SKM-1 treated with dmso at 0.1 percent for 144 hours (cell line): ENCODE data around the gene PARP2.
"Not testable (repeated sequence)": the region's sequence is repeated elsewhere in the genome, so short reads cannot be mapped to it uniquely, and the experiment has no call there.

Experiments used
- DNase-seq: peaks from one replicate; lab custom pipeline; 2025; ENCODE audit not compliant: unreplicated experiment; lab: John Stamatoyannopoulos, UW

The PARP2 gene, protein sequence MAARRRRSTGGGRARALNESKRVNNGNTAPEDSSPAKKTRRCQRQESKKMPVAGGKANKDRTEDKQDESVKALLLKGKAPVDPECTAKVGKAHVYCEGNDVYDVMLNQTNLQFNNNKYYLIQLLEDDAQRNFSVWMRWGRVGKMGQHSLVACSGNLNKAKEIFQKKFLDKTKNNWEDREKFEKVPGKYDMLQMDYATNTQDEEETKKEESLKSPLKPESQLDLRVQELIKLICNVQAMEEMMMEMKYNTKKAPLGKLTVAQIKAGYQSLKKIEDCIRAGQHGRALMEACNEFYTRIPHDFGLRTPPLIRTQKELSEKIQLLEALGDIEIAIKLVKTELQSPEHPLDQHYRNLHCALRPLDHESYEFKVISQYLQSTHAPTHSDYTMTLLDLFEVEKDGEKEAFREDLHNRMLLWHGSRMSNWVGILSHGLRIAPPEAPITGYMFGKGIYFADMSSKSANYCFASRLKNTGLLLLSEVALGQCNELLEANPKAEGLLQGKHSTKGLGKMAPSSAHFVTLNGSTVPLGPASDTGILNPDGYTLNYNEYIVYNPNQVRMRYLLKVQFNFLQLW

GRCh38 chr14:20343092-20343861 is at the start of gene PARP2:
TSS of gene PARP2 (plus strand) at chr14:20343635. CDS start at chr14:20343642, 7 bp downstream.
- peak; percentile 91 for DNase-seq

- no peak for DNase-seq
These were observed 48.8 kb upstream of the PARP2 start for GRCh38 chr14:20294636-20295035.

GRCh38 chr14:20295067-20295466 is 48.4 kb upstream of the PARP2 start:
- no peak for DNase-seq

DNA sequence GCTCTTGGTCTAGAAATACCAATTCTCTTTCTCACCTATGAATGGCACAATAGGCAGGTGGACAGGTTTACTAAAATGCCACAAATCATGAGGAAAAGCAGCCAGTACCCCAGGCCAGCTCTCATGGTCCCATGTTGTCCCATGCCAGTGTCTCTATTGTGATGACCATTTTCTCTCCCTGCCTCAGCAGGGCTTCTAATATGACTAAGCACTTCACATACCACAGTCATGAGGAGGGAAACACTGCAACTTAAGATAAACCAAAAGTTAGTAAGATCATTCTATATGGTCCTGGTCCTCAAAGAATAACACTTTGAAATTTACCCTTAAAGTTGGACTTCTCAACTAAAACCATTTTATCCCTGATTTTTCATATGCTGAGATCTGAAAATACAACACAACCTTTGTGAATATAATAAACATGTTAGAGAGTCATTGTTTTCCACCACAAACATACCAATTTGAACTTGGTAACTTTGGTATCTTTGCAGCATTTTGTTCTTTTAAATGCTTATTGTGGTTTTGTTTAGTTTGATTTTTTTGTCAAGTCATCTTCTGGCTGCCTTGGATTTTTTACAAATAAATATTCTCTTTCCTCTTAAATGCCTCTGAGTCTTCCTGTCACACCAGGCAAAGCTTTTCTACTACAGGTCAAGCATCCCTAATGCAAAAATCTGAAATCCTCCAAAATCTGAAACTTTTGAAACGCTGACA is 41.2 kb upstream of the PARP2 start:
- no peak for DNase-seq

- DNase-seq, result peak; percentile 51
These were observed 38.0 kb upstream of the PARP2 start, which contains the start of gene TTC5 for GRCh38 chr14:20305265-20306078. TSS of gene TTC5 (minus strand) at chr14:20305951. CDS start at chr14:20305937, 14 bp downstream.

DNA sequence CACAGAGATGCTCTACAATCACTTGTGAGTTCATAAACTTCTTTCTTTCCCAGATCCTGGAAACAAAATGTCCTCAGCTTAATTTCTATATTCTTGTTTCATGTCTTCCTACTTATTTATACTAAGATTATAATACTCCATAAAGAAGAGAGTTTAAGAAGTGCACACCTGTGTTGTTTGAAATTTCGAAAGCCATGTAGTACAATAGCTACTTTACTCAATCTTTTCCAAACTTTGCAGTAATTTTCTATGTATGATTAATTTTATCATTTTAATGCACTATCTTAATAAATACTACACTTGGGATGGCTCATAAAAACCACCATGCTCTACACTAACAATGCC is 37.4 kb upstream of the PARP2 start:
- DNase-seq, result no peak

DNA sequence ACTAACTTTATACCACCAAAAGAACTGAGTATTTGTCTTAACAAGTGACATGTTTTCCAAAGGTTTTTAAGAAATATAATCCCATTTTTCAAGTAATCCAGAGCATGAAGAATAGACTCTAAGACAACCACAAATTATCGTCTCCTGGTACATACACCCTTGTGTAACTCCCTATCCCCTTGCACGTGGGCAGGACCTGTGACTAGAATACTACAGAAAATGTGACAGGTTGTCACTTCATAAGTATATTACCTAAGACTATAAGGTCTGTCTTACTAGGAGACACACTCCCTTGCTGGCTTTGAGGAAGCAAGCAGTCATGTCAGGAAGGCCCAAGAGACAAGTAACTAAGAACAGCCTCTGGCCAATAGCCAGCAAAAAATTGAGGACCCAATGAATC is 29.4 kb upstream of the PARP2 start:
- no peak for DNase-seq

- DNase-seq, result no peak
These were observed 25.7 kb upstream of the PARP2 start for GRCh38 chr14:20317720-20318119.

DNA sequence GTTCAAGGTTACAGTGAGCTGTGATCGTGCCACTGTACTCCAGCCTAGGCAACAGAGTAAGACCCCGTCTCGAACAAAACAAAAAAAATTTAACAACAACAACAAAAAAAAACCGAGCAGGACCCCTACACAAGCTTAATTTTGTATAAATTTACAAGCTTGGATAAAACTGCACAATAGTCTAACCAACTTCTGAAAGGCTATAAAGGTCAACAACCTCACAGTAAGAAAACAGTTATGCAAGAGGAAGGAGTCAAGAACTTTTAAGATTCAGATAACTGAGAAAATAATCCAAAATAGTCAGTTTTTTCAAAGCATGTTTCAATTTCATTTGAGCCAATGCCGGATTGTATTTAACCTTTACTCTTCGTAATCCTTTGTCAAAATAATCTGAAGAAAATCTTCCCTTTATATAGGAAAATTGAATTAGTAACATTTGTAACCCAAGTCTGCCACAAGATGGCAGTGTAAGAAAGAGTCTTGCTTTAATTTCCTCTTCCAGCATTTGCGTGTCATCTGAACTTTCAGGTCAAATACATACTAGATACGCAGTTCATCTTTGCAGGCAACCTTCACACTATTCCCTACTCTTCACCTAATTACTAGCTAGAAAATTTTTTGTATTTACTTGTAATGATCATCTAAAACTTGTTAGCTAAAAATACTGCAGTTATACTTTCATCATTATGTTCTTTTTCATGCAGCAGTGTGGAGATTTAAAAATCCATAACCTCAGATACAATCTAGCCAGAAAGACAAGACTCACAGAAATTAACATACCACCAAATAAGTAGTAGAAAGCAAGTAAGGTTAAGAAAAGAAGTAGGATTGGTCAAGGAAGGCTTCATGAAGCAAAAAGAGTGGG is 16.2 kb upstream of the PARP2 start:
- DNase-seq, result peak; percentile 16

DNA sequence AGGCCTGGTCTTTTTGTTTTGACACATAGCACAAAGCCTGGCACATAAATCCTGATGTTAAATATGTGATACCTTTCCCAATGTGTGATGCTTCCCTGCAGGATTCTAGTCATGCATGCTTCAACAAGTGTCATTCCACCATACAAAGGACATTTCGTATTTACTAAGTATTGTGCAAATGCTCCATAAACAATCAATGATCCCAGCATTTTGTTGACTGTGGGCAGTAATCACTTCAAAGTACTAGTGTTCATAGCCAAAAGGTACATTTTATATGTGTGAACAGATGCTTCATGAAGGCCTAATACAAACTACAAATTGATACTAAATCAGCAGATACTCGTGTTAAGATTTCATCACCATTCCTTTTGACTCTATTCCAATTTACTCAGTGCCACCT is 14.7 kb upstream of the PARP2 start:
- DNase-seq, result no peak

DNA sequence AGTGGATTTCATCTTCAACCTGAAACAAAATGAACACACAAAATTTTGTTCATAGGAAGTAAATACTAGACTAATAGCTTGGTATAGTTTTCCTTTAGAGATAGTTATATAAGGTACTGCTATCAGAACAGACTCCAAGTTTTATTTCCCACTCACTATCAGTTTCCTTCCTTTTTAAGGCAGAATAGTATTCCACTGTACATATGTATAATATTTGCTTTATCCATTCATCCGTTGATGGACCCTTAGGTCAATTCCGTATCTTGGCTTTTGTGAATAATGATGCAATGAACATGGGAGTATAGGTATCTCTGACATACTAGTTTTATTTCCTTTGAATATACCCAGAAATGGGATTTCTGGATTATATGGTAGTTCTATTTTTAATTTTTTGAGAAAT is 14.1 kb upstream of the PARP2 start:
- no peak for DNase-seq

DNA sequence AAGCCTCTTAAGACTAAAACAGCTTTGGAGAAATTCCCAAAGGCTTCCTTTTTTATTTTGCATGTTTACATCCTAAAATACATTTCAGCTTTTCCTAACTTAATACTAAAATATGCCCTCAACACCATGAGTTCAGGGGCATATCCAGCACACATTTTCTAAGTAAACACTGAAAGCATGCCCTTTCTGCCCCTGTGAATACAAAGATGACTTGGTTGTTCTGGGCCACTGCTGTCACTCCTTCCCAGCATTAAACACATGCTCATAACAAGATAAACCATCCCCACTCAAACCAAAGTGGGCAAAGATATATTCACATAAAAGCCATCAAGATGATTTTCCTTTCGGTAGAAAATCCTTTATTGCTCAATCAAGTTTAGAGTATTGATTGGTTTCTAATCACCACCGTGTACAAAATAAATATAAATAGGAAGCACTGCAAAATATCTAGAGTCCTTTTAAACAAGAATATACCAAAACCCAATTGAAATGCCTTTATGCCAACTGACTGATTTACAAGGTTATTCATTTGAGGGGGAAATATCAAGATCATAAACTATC is 12.3 kb upstream of the PARP2 start:
- no peak for DNase-seq

DNA sequence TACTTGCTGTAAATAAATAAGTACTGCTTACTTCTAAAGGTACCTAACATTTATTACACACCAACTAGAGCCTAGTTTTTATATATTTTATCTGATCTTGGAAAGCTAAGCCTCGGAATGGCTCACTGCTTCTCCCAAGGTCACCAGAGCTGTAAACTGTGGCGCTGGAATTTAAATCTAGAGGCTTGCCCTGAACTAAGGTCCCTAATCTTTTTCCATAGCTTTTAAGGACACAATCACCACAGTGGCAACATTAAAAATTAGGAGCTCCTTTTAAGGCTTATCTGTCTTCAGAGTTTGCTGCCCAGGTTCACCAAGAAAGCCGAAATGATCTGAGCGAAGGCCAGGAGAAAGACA is 11.0 kb upstream of the PARP2 start:
- DNase-seq, result no peak

DNA sequence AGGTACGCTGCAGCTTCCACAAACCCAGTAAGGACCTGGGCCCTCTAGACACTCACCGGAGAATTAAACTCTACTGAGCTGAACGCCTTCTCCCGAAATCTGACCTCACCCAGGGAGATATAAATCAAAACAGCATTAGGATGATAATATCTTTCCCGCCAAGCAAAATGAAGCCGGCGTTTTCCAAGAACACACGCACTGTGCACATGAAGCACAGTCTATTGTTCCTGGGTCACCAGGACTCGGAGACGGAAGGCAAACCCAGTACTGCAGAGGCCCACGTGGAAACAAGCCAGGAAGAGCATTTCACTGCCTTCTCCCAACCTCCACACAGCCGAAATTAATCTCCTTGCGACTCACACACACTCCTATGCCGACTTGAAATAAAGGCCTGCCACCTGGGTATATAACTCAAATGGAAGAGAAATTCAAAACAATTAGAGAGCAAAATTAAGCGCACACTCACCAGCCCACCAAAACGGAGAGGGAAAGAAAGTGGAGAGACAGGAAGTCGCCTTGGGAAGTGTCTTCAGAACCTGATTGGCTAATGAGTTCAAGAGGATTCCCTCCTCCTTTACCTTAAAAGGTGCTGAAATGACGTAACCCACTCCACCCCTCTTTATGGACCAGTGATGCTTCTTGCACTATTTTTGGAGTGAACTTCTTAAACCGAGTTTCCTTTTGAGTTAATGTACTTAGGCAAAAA is 10.5 kb upstream of the PARP2 start, which contains the start of gene CCNB1IP1:
TSS of gene CCNB1IP1 (minus strand) at position 492 of the 706 bp plus-strand sequence. CDS start 16,756 bp downstream, outside the sequence.
- peak; percentile 60 for DNase-seq

- DNase-seq, result no peak
These were observed 10.0 kb upstream of the PARP2 start for GRCh38 chr14:20333494-20333841.

GRCh38 chr14:20334017-20334416 is 9.4 kb upstream of the PARP2 start:
- no peak for DNase-seq

DNA sequence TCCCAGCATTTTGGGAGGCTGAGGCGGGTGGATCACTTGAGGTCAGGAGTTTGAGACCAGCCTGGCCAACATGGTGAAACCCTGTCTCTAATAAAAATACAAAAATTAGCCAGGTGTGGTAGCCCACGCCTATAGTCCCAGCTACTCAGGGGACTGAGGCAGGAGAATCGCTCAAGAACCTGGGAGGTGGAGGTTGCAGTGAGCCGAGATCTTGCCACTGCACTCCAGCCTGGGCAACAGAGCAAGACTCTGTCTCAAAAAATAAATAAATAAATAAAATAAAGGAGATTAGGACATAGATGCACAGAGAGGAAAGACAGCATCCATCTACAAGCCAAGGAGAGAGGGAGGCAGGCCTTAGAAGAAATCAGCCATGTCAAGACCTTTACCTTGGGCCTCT is 2.4 kb upstream of the PARP2 start:
- not testable (repeated sequence) for DNase-seq

DNA sequence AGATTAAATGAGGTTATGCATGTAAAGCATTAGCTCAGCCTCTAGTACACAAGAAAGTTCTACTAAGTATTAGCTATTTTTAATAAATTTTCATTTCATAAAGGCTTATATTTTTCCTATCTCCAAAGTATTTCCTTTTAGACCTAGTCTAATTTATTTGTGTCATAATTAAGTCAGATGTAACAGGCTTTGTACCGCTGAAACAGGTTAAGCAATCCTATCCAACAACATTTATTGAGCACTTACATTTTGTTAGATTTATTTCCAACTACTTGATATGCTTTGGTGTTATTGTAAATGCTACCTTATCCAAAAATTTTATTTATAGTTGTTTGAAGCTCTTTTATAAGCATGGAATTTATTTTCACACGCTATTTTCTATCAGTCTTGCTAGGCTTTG is 1.8 kb upstream of the PARP2 start:
- DNase-seq, result no peak

GRCh38 chr14:20343862-20344220 is 406 bp downstream of the PARP2 start:
- no peak for DNase-seq
